GM23338 (cell line): ENCODE measurements around the gene CIB4. TPM values are rescaled to one million over a fixed set of nuclear protein-coding genes. Genes with fewer than 3 reads are reported as not detected.

Source experiments
- ATAC-seq: fragments of 200-7000 bp; cut with Tn5 transposase; 3 replicates; pipeline ENCODE4 v1.9.1; 2020
- DNase-seq: peaks from one replicate; pipeline ENCODE4 v3.0.0-alpha.2; 2015; ENCODE audit warnings: low spot score
- H2AFZ ChIP-seq: fragments of 200-600 bp; sonication (generic); 2 replicates; pipeline ENCODE4 v1.8.0; 2016; ENCODE audit warnings: antibody characterized with exemption, mild to moderate bottlenecking, moderate library complexity
- H3F3A ChIP-seq: fragments of 200-600 bp; sonication (generic); replicated peaks from 2 replicates; pipeline ENCODE4 v1.8.0; 2017; ENCODE audit warnings: antibody characterized with exemption, mixed run types, low read depth
- H3K27ac ChIP-seq: fragments of 200-600 bp; sonication (generic); 2 replicates; pipeline ENCODE4 v1.6.1; 2016; ENCODE audit warnings: low read depth
- H3K27me3 ChIP-seq: fragments of 200-600 bp; sonication (generic); 2 replicates; pipeline ENCODE4 v1.8.0; 2016; ENCODE audit warnings: mild to moderate bottlenecking, mixed run types, moderate library complexity; ENCODE audit not compliant: insufficient read depth
- H3K36me3 ChIP-seq: fragments of 200-600 bp; sonication (generic); 2 replicates; pipeline ENCODE4 v1.8.0; 2016; ENCODE audit warnings: mild to moderate bottlenecking; ENCODE audit not compliant: insufficient read depth
- H3K4me1 ChIP-seq: fragments of 200-600 bp; sonication (generic); 2 replicates; pipeline ENCODE4 v1.8.0; 2016; ENCODE audit warnings: mild to moderate bottlenecking, moderate library complexity; ENCODE audit not compliant: insufficient read depth
- H3K4me2 ChIP-seq: fragments of 200-600 bp; sonication (generic); 2 replicates; pipeline ENCODE4 v1.7.1; 2017; ENCODE audit warnings: mixed run types
- H3K4me3 ChIP-seq: fragments of 200-600 bp; sonication (generic); 2 replicates; pipeline ENCODE4 v1.6.1; 2016; ENCODE audit warnings: mixed run types
- H3K79me2 ChIP-seq: fragments of 200-600 bp; sonication (generic); replicated peaks from 2 replicates; pipeline ENCODE4 v1.8.0; 2017; ENCODE audit warnings: mild to moderate bottlenecking; ENCODE audit not compliant: insufficient read depth
- H3K9me2 ChIP-seq: fragments of 200-600 bp; sonication (generic); 2 replicates; pipeline ENCODE4 v1.8.0; 2017; ENCODE audit not compliant: insufficient read depth
- H4K20me1 ChIP-seq: fragments of 200-600 bp; sonication (generic); replicated peaks from 2 replicates; pipeline ENCODE4 v1.8.0; 2017; ENCODE audit warnings: mild to moderate bottlenecking; ENCODE audit not compliant: insufficient read depth
- H3K27ac Mint-ChIP-seq: 2 replicates; pipeline ENCODE4 v1.8.0; 2020; ENCODE audit warnings: inconsistent platforms, mild to moderate bottlenecking, moderate library complexity, mixed read lengths
- H3K27me3 Mint-ChIP-seq: 3 replicates; pipeline ENCODE4 v1.8.0; 2022; ENCODE audit warnings: low read depth, mild to moderate bottlenecking, moderate library complexity, mixed read lengths, inconsistent platforms; ENCODE audit not compliant: insufficient read depth, poor library complexity
- H3K36me3 Mint-ChIP-seq: 3 replicates; pipeline ENCODE4 v1.8.0; 2021; ENCODE audit warnings: low read depth, mild to moderate bottlenecking, inconsistent platforms, moderate library complexity, mixed read lengths
- H3K4me1 Mint-ChIP-seq: 3 replicates; pipeline ENCODE4 v1.8.0; 2020; ENCODE audit warnings: mild to moderate bottlenecking, inconsistent platforms, mixed read lengths
- H3K4me3 Mint-ChIP-seq: 3 replicates; pipeline ENCODE4 v1.8.0; 2021; ENCODE audit warnings: moderate library complexity, mild to moderate bottlenecking, inconsistent platforms, mixed read lengths
- H3K9me3 Mint-ChIP-seq: 3 replicates; pipeline ENCODE4 v1.8.0; 2020; ENCODE audit warnings: moderate library complexity, mild to moderate bottlenecking, inconsistent platforms, mixed read lengths
- CREB1 ChIP-seq: fragments of 250-450 bp; sonication (Bioruptor Pico); IDR thresholded peaks from 2 replicates; pipeline ENCODE4 v1.5.0; 2020; ENCODE audit warnings: low read depth, mild to moderate bottlenecking, moderate library complexity
- CTCF ChIP-seq, 2 experiments: fragments of 200-600 bp in 1 of 2; sonication (generic) in 1 of 2; conservative IDR thresholded peaks; 2 replicates each; pipeline versions ENCODE4 v1.5.1 to v1.6.1; 2016 to 2017; ENCODE audit warnings: antibody characterized with exemption in 2 of 2, low read depth in 2 of 2, mild to moderate bottlenecking in 2 of 2, moderate library complexity in 1 of 2
- EZH2 ChIP-seq: fragments of 200-600 bp; sonication (generic); IDR thresholded peaks from one replicate; pipeline ENCODE4 v1.8.0; 2017; ENCODE audit warnings: antibody characterized with exemption, mild to moderate bottlenecking, low read depth; ENCODE audit not compliant: unreplicated experiment
- EZH2phosphoT487 ChIP-seq: fragments of 200-600 bp; sonication (generic); IDR thresholded peaks from one replicate; pipeline ENCODE4 v1.8.1; 2018; ENCODE audit warnings: antibody characterized with exemption; ENCODE audit not compliant: unreplicated experiment
- NANOG ChIP-seq: IDR thresholded peaks from 2 replicates; pipeline ENCODE4 v1.6.1; 2016; ENCODE audit warnings: antibody characterized with exemption, borderline replicate concordance
- STAT1 ChIP-seq: IDR thresholded peaks from one replicate; pipeline ENCODE4 v1.6.1; 2016; ENCODE audit warnings: antibody characterized with exemption; ENCODE audit not compliant: unreplicated experiment
- ZNF331 ChIP-seq: fragments of 250-450 bp; sonication (Bioruptor Pico); IDR thresholded peaks from 2 replicates; pipeline ENCODE4 v1.5.0; 2020; ENCODE audit warnings: low read depth, mild to moderate bottlenecking, moderate library complexity
- polyA plus RNA-seq: library from polyadenylated mRNA; unstranded; fragments of >200 nt; fragmentation: Nextera tagmentation; extraction: Ambion mirVana; gene quantifications from 2 replicates; pipeline ENCODE4 v1.2.1, GENCODE V29; 2016
- total RNA-seq: library from RNA; depleted of rRNA; stranded (reverse); fragments of >200 nt; shearing (Covaris generic); gene quantifications from 2 replicates; pipeline ENCODE4 v1.2.3, GENCODE V29; 2014
- TF ChIP-seq, protein P1 (sequence below): fragments of 250-450 bp; sonication (Bioruptor Pico); IDR thresholded peaks from 2 replicates; pipeline ENCODE4 v1.5.0; 2020; ENCODE audit warnings: mild to moderate bottlenecking, moderate library complexity

The CIB4 gene
- total and polyA plus RNA-seq, 2 experiments from 2014 or later: not detected

DNA sequence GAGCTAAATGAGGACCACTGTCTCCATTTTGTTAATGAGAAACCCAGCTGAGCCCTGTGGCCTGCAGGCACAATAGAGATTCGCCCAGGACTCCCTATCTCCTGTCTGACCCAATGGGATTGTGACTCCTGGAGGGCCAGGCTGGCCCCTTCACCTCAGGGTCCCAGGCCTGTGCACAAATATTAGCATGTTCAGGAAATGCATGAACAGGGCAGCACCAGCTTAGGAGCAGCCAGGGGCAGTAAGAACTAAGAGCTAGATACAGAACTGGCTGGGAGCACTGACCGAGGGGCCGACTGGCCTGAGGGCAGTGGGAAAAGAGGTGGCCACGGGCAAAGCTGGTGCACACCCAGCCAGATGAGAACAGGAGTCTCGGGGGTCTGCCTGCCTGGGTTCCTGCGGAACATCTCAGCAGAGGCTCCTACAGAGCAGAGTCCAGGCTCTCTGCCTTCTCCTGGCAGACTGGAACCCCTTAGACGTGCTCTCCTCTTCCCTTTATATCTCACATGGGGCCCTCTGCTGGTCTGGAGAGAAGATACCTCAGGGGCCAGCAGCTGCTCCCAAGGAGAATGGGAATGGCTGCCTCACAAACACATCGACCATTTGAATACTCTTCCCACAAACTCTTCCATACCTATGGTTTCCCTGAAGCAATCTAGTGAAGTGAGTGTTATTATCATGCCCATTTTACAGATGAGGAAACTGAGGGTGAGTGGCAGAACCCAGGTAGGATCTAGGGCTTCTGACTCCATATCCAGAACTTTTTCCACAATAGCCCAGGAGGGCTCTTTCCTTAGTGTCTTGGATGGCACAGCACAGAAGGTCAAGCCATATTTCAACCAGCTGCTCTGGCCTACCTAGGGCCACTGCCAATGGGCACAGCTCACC, 85.7 kb downstream of the CIB4 start:
- Histone ChIP-seq H2AFZ (no peak overlapping the region), H3K79me2 (no peaks in the 10 kb centered on the region), H3K27me3 (no peaks in the 10 kb centered on the region), H3K4me1 (no peaks in the 10 kb centered on the region), H3K9me2 (no peaks in the 10 kb centered on the region), H3K27ac (no peak overlapping the region), H4K20me1 (no peaks in the 10 kb centered on the region), H3K36me3 (no peaks in the 10 kb centered on the region), H3K4me2 (no peak overlapping the region), H3K4me3 (no peak overlapping the region), H3F3A (no peaks in the 10 kb centered on the region)
- no peaks in the 10 kb centered on the region for H3K9me3 Mint-ChIP-seq
- DNase-seq (peak; percentile 44), ATAC-seq (peak; percentile 16)
- no peak overlapping the region for H3K27ac Mint-ChIP-seq
- no peak overlapping the region for H3K4me3 Mint-ChIP-seq
- no peaks in the 10 kb centered on the region; the same call in 2 of the 3 replicates for H3K36me3 Mint-ChIP-seq
- peaks cover 24% of the 10 kb centered on the region for H3K4me1 Mint-ChIP-seq
- peak; percentile 20 to 56 for TF ChIP-seq CTCF (conservative IDR thresholded peaks at IDR 0.05; ENCODE audit: low read depth in 2 of 2)
- no peak for TF ChIP-seq ZNF331 (CRISPR knock-in tag)
- TF ChIP-seq EZH2phosphoT487: no peak
- no peak for TF ChIP-seq CREB1 (CRISPR knock-in tag)
- TF ChIP-seq, protein P1, sequence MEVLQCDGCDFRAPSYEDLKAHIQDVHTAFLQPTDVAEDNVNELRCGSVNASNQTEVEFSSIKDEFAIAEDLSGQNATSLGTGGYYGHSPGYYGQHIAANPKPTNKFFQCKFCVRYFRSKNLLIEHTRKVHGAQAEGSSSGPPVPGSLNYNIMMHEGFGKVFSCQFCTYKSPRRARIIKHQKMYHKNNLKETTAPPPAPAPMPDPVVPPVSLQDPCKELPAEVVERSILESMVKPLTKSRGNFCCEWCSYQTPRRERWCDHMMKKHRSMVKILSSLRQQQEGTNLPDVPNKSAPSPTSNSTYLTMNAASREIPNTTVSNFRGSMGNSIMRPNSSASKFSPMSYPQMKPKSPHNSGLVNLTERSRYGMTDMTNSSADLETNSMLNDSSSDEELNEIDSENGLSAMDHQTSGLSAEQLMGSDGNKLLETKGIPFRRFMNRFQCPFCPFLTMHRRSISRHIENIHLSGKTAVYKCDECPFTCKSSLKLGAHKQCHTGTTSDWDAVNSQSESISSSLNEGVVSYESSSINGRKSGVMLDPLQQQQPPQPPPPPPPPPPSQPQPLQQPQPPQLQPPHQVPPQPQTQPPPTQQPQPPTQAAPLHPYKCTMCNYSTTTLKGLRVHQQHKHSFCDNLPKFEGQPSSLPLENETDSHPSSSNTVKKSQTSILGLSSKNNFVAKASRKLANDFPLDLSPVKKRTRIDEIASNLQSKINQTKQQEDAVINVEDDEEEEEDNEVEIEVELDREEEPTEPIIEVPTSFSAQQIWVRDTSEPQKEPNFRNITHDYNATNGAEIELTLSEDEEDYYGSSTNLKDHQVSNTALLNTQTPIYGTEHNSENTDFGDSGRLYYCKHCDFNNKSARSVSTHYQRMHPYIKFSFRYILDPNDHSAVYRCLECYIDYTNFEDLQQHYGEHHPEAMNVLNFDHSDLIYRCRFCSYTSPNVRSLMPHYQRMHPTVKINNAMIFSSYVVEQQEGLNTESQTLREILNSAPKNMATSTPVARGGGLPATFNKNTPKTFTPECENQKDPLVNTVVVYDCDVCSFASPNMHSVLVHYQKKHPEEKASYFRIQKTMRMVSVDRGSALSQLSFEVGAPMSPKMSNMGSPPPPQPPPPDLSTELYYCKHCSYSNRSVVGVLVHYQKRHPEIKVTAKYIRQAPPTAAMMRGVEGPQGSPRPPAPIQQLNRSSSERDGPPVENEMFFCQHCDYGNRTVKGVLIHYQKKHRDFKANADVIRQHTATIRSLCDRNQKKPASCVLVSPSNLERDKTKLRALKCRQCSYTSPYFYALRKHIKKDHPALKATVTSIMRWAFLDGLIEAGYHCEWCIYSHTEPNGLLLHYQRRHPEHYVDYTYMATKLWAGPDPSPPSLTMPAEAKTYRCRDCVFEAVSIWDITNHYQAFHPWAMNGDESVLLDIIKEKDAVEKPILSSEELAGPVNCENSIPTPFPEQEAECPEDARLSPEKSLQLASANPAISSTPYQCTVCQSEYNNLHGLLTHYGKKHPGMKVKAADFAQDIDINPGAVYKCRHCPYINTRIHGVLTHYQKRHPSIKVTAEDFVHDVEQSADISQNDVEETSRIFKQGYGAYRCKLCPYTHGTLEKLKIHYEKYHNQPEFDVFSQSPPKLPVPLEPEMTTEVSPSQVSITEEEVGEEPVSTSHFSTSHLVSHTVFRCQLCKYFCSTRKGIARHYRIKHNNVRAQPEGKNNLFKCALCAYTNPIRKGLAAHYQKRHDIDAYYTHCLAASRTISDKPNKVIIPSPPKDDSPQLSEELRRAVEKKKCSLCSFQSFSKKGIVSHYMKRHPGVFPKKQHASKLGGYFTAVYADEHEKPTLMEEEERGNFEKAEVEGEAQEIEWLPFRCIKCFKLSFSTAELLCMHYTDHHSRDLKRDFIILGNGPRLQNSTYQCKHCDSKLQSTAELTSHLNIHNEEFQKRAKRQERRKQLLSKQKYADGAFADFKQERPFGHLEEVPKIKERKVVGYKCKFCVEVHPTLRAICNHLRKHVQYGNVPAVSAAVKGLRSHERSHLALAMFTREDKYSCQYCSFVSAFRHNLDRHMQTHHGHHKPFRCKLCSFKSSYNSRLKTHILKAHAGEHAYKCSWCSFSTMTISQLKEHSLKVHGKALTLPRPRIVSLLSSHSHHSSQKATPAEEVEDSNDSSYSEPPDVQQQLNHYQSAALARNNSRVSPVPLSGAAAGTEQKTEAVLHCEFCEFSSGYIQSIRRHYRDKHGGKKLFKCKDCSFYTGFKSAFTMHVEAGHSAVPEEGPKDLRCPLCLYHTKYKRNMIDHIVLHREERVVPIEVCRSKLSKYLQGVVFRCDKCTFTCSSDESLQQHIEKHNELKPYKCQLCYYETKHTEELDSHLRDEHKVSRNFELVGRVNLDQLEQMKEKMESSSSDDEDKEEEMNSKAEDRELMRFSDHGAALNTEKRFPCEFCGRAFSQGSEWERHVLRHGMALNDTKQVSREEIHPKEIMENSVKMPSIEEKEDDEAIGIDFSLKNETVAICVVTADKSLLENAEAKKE: peak; percentile 86
- no peak for TF ChIP-seq NANOG
- no peak for TF ChIP-seq STAT1
- TF ChIP-seq EZH2: no peak
- peaks cover 21% of the 10 kb centered on the region for H3K27me3 Mint-ChIP-seq
